Transverse colon (tissue), 4 donors: ENCODE measurements around the gene MTHFSD. TPM values are rescaled to one million over a fixed set of nuclear protein-coding genes. Genes with fewer than 3 reads are reported as not detected.

ENCODE experiments used
- DNase-seq: peaks from one replicate; pipeline ENCODE4 v3.0.0-alpha.2; 2019
- H3K27ac ChIP-seq, 4 donors: fragments of 200-600 bp; sonication (generic); 2 replicates each; pipeline ENCODE4 v1.5.1; 2016 to 2018; ENCODE audit warnings: inconsistent platforms in 4 of 4
- H3K27me3 ChIP-seq: fragments of 200-600 bp; sonication (generic); 2 replicates; pipeline ENCODE4 v1.5.1; 2017; ENCODE audit warnings: inconsistent platforms
- H3K36me3 ChIP-seq, 4 donors: fragments of 200-600 bp; sonication (generic); 2 replicates each; pipeline ENCODE4 v1.5.1; 2017 to 2019; ENCODE audit warnings: inconsistent platforms in 4 of 4
- H3K4me1 ChIP-seq, 4 donors: fragments of 200-600 bp; sonication (generic); 2 replicates each; pipeline ENCODE4 v1.5.1; 2017 to 2020; ENCODE audit warnings: inconsistent platforms in 4 of 4
- H3K4me3 ChIP-seq, 4 donors: fragments of 200-600 bp; sonication (generic); 1 replicate in 1 of 4; 2 replicates in 3 of 4; pipeline versions ENCODE4 v1.5.1 to v1.6.1; 2017 to 2019; ENCODE audit warnings: inconsistent platforms in 4 of 4
- H3K9me3 ChIP-seq, 2 donors: fragments of 200-600 bp; sonication (generic); 2 replicates each; pipeline ENCODE4 v1.5.1; 2017 to 2019; ENCODE audit warnings: inconsistent platforms in 2 of 2
- CTCF ChIP-seq, 5 experiments: fragments of 200-600 bp in 3 of 5; fragments of 450-650 bp in 2 of 5; sonication (generic) in 3 of 5; IDR thresholded peaks; 1 replicate in 2 of 5; 2 replicates in 3 of 5; pipeline ENCODE4 v1.5.1; 2016 to 2017; ENCODE audit warnings: antibody characterized with exemption in 5 of 5, inconsistent platforms in 3 of 5, mild to moderate bottlenecking in 2 of 5, moderate library complexity in 1 of 5
- EP300 ChIP-seq: sonication (generic); formaldehyde crosslinking; IDR thresholded peaks from one replicate; pipeline ENCODE4 v1.6.1; 2017; ENCODE audit warnings: antibody characterized with exemption, low read depth
- POLR2A ChIP-seq: fragments of 450-650 bp; IDR thresholded peaks from one replicate; pipeline ENCODE4 v1.6.1; 2016; ENCODE audit warnings: antibody characterized with exemption, mild to moderate bottlenecking, moderate library complexity
- POLR2AphosphoS5 ChIP-seq, 3 donors: sonication (generic); formaldehyde crosslinking; IDR thresholded peaks; one replicate each; pipeline ENCODE4 v1.6.1; 2016; ENCODE audit warnings: antibody characterized with exemption in 3 of 3
- WGBS, 2 donors: methylation state at CpG; one replicate each; pipeline ENCODE4 v1.1.5; 2018; ENCODE audit warnings: low coverage in 1 of 2; 5-methylcytosine and 5-hydroxymethylcytosine counted together
- in situ Hi-C, 4 donors: fragments of 200-750 bp; cut with MboI; loops; one replicate each; pipeline versions ENCODE4 v1.15.0 to v1.15.1; 2017; ENCODE audit warnings: low sequenced_read_pairs in 3 of 4, low pct_ligation_motif_present in 1 of 4, low pct_unique_long_range_greater_than_20kb in 1 of 4
- intact Hi-C: fragments of 100-400 bp; cut with DNase I; formaldehyde crosslinking; loops from one replicate; pipeline ENCODE4 v1.15.1; 2023; ENCODE audit warnings: low total_unique reads
- total RNA-seq, 4 donors: library from RNA; depleted of rRNA; stranded (reverse); fragments of >200 nt; gene quantifications; one replicate each; pipeline ENCODE4 v1.1.0, GENCODE V29; 2016

Gene MTHFSD
- total RNA-seq, 4 donors from 2014 or later, result 25.4 to 51.1 (median 30.0) TPM

DNA sequence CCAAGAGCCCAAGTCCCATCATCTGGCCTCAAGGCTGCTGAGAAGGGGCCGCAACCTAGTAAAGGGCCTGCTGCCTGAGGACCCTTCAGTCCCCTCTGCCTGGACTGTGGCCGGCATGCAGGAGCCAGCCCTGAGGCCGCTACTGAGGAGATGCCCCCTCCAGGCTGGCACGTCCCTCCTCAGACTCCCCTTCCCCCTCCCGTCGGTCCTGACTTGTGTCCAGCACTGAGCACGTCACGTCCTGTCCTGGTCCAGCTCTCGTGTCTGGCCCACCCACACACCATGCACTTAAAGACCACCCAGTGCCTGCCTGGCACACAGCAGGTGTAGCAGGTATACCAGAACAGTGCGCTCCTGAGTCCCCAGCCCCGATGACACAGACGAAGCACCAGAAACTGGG lies 9.6 kb downstream of the MTHFSD start:
- Histone ChIP-seq H3K9me3 (no peaks in the 10 kb centered on the region), H3K36me3 (peaks cover 0 to 20% (median 9%) of the 10 kb centered on the region in 4 donors), H3K27me3 (no peaks in the 10 kb centered on the region), H3K27ac (no peak overlapping the region), H3K4me1 (no peaks in the 10 kb centered on the region), H3K4me3 (no peak overlapping the region)
- DNase-seq, result no peak
- WGBS, 2 donors, result 86% methylated on average over 12 of the region's 12 CpGs; no CpG with 5 or more reads in 1 of the 2 donors
- TF ChIP-seq POLR2AphosphoS5 (IDR thresholded peaks at IDR 0.05) (no peak), POLR2A (no peak), CTCF (IDR thresholded peaks at IDR 0.05) (no peak), EP300 (no peak)
- intact Hi-C loops, result no loop called here
- in situ Hi-C loops, result no loop called here

- no peaks in the 10 kb centered on the region for H3K27me3 ChIP-seq
- H3K4me3 ChIP-seq, result no peak overlapping the region
- H3K4me1 ChIP-seq, result no peaks in the 10 kb centered on the region
- intact Hi-C loops, result no loop called here
- in situ Hi-C loops, result no loop called here
- TF ChIP-seq CTCF (IDR thresholded peaks at IDR 0.05) (no peak), POLR2AphosphoS5 (IDR thresholded peaks at IDR 0.05) (no peak), EP300 (no peak)
- H3K27ac ChIP-seq, result no peak overlapping the region
- no peak for DNase-seq
- WGBS, 2 donors, result 89 to 92% methylated on average over 11 to 21 of the region's 21 CpGs
- no peaks in the 10 kb centered on the region for H3K9me3 ChIP-seq
- H3K36me3 ChIP-seq, result peaks cover 0 to 33% (median 12%) of the 10 kb centered on the region in 4 donors
Measured at GRCh38 chr16:86542756-86543750, 12.0 kb downstream of the MTHFSD start.

- Histone ChIP-seq H3K27ac (no peak overlapping the region), H3K9me3 (no peaks in the 10 kb centered on the region), H3K4me3 (no peak overlapping the region), H3K36me3 (peaks cover 0 to 39% (median 10%) of the 10 kb centered on the region in 4 donors), H3K4me1 (no peaks in the 10 kb centered on the region), H3K27me3 (no peaks in the 10 kb centered on the region)
- WGBS, 2 donors, result 95% methylated on average over 11 of the region's 11 CpGs; no CpG with 5 or more reads in 1 of the 2 donors
- intact Hi-C loops (no loop called here), in situ Hi-C loops (no loop called here)
- DNase-seq, result no peak
- no peak for TF ChIP-seq POLR2A
- no peak for TF ChIP-seq CTCF (IDR thresholded peaks at IDR 0.05)
Measured at GRCh38 chr16:86541560-86541959, 13.5 kb downstream of the MTHFSD start.

GRCh38 chr16:86540894-86541293 lies 14.1 kb downstream of the MTHFSD start:
- WGBS, 2 donors, result 83 to 91% methylated on average over 1 to 6 of the region's 6 CpGs
- H3K4me3 ChIP-seq, result no peak overlapping the region
- intact Hi-C loops (no loop called here), in situ Hi-C loops (no loop called here)
- no peaks in the 10 kb centered on the region for H3K9me3 ChIP-seq
- H3K27me3 ChIP-seq, result no peaks in the 10 kb centered on the region
- no peak overlapping the region for H3K27ac ChIP-seq
- peaks cover 0 to 39% (median 10%) of the 10 kb centered on the region in 4 donors for H3K36me3 ChIP-seq
- DNase-seq, result no peak
- TF ChIP-seq EP300 (no peak), CTCF (IDR thresholded peaks at IDR 0.05) (no peak), POLR2A (no peak), POLR2AphosphoS5 (IDR thresholded peaks at IDR 0.05) (no peak)
- no peaks in the 10 kb centered on the region for H3K4me1 ChIP-seq
